Measurements from ENCODE around the gene NEIL1. TPM values are rescaled to one million over a fixed set of nuclear protein-coding genes. Genes with fewer than 3 reads are reported as not detected.

NEIL1 gene
- total and polyA plus RNA-seq, 2 donors (not counting 3 experiments of a cell fraction or from before 2014, with no cell fraction given), result 29.5 TPM

GRCh38 chr15:75328493-75329314, 18.1 kb upstream of the NEIL1 start:
- H2AFZ ChIP-seq (ENCODE audit: low read depth, low read length), result no peak overlapping the region
- no peaks in the 10 kb centered on the region for H3K79me2 ChIP-seq (ENCODE audit: control insufficient read depth, insufficient read depth, low read length)
- TF ChIP-seq EZH2 (IDR thresholded peaks at IDR 0.05; ENCODE audit: borderline replicate concordance, low read depth, low read length, severe bottlenecking) (no peak), JUN (IDR thresholded peaks at IDR 0.05; ENCODE audit: borderline replicate concordance, insufficient read depth, insufficient read length, low read depth) (no peak), MYC (IDR thresholded peaks at IDR 0.05; ENCODE audit: low read depth, low read length) (no peak), POLR2AphosphoS5 (IDR thresholded peaks at IDR 0.05; ENCODE audit: insufficient read depth, low read depth, low read length) (no peak), MAX (IDR thresholded peaks at IDR 0.05; ENCODE audit: insufficient read depth, insufficient read length) (no peak), GATA2 (IDR thresholded peaks at IDR 0.05; ENCODE audit: insufficient read depth, insufficient read length, low read depth, low read length) (no peak)
- TF ChIP-seq, protein P1, sequence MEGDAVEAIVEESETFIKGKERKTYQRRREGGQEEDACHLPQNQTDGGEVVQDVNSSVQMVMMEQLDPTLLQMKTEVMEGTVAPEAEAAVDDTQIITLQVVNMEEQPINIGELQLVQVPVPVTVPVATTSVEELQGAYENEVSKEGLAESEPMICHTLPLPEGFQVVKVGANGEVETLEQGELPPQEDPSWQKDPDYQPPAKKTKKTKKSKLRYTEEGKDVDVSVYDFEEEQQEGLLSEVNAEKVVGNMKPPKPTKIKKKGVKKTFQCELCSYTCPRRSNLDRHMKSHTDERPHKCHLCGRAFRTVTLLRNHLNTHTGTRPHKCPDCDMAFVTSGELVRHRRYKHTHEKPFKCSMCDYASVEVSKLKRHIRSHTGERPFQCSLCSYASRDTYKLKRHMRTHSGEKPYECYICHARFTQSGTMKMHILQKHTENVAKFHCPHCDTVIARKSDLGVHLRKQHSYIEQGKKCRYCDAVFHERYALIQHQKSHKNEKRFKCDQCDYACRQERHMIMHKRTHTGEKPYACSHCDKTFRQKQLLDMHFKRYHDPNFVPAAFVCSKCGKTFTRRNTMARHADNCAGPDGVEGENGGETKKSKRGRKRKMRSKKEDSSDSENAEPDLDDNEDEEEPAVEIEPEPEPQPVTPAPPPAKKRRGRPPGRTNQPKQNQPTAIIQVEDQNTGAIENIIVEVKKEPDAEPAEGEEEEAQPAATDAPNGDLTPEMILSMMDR (IDR thresholded peaks at IDR 0.05; ENCODE audit: extremely low read depth in 1 of 2, insufficient read depth in 1 of 2, low read depth in 1 of 2, low read length in 2 of 2), result no peak
- H3K27ac ChIP-seq (ENCODE audit: insufficient read depth, low read depth, low read length), result no peak overlapping the region
- no TSS peak for BruUV-seq (replicated peaks)
- dilution Hi-C loops (cut with MboI; ENCODE audit: extremely low pct_ligation_motif_present, low sequenced_read_pairs) (no loop called here), intact Hi-C loops (cut with micrococcal nuclease) (no loop called here)
- H3K4me3 ChIP-seq (replicated peaks in 1 of 3; ENCODE audit: insufficient read depth in 1 of 3, low read depth in 1 of 3, low read length in 3 of 3), result no peak overlapping the region
- FAIRE-seq (no peak), DNase-seq (ENCODE audit: low read depth, low spot score) (no peak)
- H3K4me2 ChIP-seq (ENCODE audit: insufficient read depth, low read length), result no peak overlapping the region
- ChIA-PET POLR2A (no interaction called here), CTCF (no interaction called here)
- H3K9me1 ChIP-seq (replicated peaks; ENCODE audit: control insufficient read depth, extremely low read depth, insufficient read depth, low read length), result no peaks in the 10 kb centered on the region
- H3K9ac ChIP-seq (replicated peaks; ENCODE audit: extremely low read depth, insufficient read depth, low read length), result no peak overlapping the region
- H3K4me1 ChIP-seq (ENCODE audit: control insufficient read depth, extremely low read depth, insufficient read depth, low read length), result no peaks in the 10 kb centered on the region
- no peaks in the 10 kb centered on the region for H3K36me3 ChIP-seq (ENCODE audit: control insufficient read depth in 2 of 2, extremely low read depth in 1 of 2, insufficient read depth in 2 of 2, low read length in 2 of 2)
- no peaks in the 10 kb centered on the region for H3K9me3 ChIP-seq (replicated peaks; ENCODE audit: control insufficient read depth, insufficient read depth, low read length)
- no peaks in the 10 kb centered on the region for H4K20me1 ChIP-seq (replicated peaks; ENCODE audit: control insufficient read depth, extremely low read depth, insufficient read depth, low read length)
- H3K27me3 ChIP-seq (ENCODE audit: control insufficient read depth in 2 of 2, insufficient read depth in 2 of 2, low read length in 2 of 2), result no peaks in the 10 kb centered on the region

Data from endothelial cell of umbilical vein (primary cell).